Nephron (organoid): Measurements from ENCODE around the gene HNF1B.

Source experiments
- H3K27ac Mint-ChIP-seq, 3 experiments: 2 replicates each; pipeline ENCODE4 v1.8.0; 2020; ENCODE audit warnings: mixed read lengths in 3 of 3, mild to moderate bottlenecking in 2 of 3, moderate library complexity in 1 of 3
- H3K27me3 Mint-ChIP-seq: 2 replicates; pipeline ENCODE4 v1.8.0; 2021; ENCODE audit warnings: low read depth, mild to moderate bottlenecking, moderate library complexity, mixed read lengths
- H3K36me3 Mint-ChIP-seq: 2 replicates; pipeline ENCODE4 v1.8.0; 2020; ENCODE audit warnings: low read depth, mixed read lengths
- H3K4me1 Mint-ChIP-seq: 2 replicates; pipeline ENCODE4 v1.8.0; 2020; ENCODE audit warnings: mixed read lengths
- H3K4me3 Mint-ChIP-seq, 3 experiments: 2 replicates each; pipeline ENCODE4 v1.8.0; 2020; ENCODE audit warnings: mild to moderate bottlenecking in 3 of 3, mixed read lengths in 3 of 3, moderate library complexity in 2 of 3
- H3K9me3 Mint-ChIP-seq: 2 replicates; pipeline ENCODE4 v1.8.0; 2020; ENCODE audit warnings: mixed read lengths
- TF ChIP-seq, protein P1 (sequence below), 3 experiments: fragments of 200-600 bp; sonication (generic); IDR thresholded peaks; one replicate each; pipeline ENCODE4 v1.5.0; 2021; ENCODE audit warnings: antibody characterized with exemption in 3 of 3; ENCODE audit not compliant: unreplicated experiment in 3 of 3

HNF1B gene

DNA sequence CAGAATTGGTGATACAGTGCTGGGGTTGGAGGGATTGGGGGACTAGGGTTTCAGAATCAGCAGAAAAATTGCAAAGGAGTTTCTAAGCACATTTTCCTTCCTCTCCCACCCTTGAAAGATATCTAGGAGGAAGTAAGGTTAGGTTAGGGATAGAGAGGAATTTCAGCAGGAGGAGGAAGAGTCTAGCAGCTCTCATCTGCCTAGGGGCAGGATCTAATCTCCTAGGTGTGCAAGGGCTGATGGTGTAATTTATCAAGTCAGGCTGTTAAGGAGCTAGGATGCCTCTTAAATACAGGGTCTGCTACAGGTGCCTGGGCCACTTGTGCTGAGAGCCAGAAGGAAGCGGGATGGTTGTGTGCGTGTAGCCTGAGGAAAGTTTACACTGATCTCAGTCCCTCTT lies 1.8 kb upstream of the HNF1B start:
- TF ChIP-seq, protein P1, sequence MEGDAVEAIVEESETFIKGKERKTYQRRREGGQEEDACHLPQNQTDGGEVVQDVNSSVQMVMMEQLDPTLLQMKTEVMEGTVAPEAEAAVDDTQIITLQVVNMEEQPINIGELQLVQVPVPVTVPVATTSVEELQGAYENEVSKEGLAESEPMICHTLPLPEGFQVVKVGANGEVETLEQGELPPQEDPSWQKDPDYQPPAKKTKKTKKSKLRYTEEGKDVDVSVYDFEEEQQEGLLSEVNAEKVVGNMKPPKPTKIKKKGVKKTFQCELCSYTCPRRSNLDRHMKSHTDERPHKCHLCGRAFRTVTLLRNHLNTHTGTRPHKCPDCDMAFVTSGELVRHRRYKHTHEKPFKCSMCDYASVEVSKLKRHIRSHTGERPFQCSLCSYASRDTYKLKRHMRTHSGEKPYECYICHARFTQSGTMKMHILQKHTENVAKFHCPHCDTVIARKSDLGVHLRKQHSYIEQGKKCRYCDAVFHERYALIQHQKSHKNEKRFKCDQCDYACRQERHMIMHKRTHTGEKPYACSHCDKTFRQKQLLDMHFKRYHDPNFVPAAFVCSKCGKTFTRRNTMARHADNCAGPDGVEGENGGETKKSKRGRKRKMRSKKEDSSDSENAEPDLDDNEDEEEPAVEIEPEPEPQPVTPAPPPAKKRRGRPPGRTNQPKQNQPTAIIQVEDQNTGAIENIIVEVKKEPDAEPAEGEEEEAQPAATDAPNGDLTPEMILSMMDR (IDR thresholded peaks at IDR 0.05; ENCODE audit: unreplicated experiment in 3 of 3) = no peak
- Mint-ChIP-seq H3K27ac (peak overlapping the region; percentile 2 to 94 (median 27)), H3K36me3 (peaks cover 4% of the 10 kb centered on the region)

DNA sequence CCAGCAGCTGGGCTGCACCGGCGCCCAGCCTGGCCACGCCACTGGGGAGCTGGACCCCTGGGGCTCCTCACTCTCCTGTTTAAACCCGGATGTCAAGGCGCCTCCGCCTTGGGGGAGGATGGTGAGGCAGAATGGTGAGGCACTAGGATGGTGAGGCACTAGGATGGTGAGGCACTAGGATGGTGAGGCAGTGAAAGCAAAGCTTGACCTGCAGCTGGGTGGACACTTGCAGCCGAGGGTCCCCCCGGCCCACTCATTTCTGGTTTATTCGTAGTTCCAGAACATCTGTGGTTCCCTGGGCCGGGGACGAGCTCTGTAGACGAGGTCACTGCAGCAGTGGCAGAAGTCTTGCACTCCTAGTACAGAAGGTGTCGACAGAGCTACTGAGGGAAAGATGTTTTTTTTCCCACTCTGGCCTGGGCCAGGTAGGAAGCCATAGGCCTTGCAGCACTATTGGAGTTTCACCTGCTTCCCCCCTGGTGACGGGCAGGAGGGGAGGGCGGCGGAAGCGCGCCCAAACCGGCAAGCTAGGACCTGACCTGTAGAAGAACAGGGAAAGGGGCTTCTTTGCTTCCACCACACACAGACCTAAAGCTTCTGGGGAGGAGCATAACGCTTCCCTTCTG lies 1.1 kb upstream of the HNF1B start:
- H3K9me3 Mint-ChIP-seq = no peaks in the 10 kb centered on the region
- H3K4me1 Mint-ChIP-seq = peaks cover 10% of the 10 kb centered on the region
- H3K27me3 Mint-ChIP-seq = peaks cover 95% of the 10 kb centered on the region
- H3K4me3 Mint-ChIP-seq = peak overlapping the region; percentile 85 to 97 (median 92)
- peaks cover 4% of the 10 kb centered on the region for H3K36me3 Mint-ChIP-seq
- TF ChIP-seq, protein P1 (IDR thresholded peaks at IDR 0.05; ENCODE audit: unreplicated experiment in 3 of 3) = no peak
- H3K27ac Mint-ChIP-seq = peak overlapping the region; percentile 2 to 94 (median 90)

More for the DNA sequence above, 1.8 kb upstream of the HNF1B start:
- peak overlapping the region; percentile 85 to 97 (median 92) for H3K4me3 Mint-ChIP-seq
- peaks cover 10% of the 10 kb centered on the region for H3K4me1 Mint-ChIP-seq
- H3K9me3 Mint-ChIP-seq = no peaks in the 10 kb centered on the region
- peaks cover 93% of the 10 kb centered on the region for H3K27me3 Mint-ChIP-seq

DNA sequence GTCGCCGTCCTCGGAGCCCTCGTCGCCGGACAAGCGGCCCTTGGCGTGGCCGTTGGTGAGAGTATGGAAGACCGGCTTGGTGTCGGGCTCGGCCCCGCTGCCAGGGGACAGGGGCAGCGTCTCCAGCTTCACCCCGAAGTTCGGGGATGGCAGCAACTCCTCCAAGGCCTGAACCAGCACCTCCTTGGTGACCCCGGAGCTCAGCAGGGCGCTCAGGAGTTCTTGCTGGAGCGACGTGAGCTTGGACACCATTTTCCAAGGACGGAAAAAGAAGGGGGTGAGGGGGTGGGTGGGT lies 279 bp downstream of the HNF1B start:
- Mint-ChIP-seq H3K4me1 (peaks cover 10% of the 10 kb centered on the region), H3K27ac (peak overlapping the region; percentile 90 to 97 (median 94))
- TF ChIP-seq, protein P1 (IDR thresholded peaks at IDR 0.05; ENCODE audit: unreplicated experiment in 3 of 3) = no peak

DNA sequence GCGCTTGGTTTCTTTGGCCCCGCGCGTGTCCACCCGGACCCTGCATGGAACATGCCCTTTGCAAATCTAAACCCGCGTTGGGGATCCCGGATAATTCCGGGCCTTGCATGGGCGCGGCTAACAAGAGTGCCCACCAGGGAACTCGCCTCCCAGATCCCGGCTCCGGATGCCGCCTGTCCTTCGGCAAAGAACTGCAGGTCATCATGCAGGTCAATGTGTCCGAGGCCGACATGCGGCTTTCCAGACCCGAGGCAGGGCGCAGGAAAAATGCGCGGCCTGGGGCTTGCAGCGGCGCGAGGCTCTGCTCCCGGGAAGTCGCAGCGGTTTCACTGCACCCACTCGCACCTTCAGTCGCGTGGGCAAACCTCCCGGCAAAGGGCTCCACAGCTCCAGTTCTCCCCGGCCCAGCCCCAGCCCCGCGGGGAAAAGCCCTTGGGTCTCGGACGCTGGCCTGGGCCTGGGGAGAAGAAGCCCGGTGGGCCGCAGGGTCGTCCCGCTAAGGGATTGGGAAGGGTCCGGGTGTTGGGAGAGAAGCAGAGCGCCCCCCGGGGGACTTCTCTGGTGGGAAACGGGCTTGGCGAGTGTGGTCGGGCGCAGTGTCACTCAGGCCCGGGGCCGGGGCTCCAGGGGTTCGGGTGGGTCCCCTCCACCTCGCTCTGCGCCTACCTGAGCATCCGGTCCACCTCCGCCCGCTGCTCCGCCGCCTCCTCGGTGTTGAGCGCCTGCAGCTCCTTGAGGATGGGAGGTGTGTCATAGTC lies 805 bp downstream of the HNF1B start:
- Mint-ChIP-seq H3K27me3 (peaks cover 100% of the 10 kb centered on the region), H3K4me3 (peak overlapping the region; percentile 85 to 97 (median 92)), H3K27ac (peak overlapping the region; percentile 90 to 97 (median 94)), H3K4me1 (peaks cover 10% of the 10 kb centered on the region), H3K36me3 (peaks cover 9% of the 10 kb centered on the region), H3K9me3 (no peaks in the 10 kb centered on the region)
- TF ChIP-seq, protein P1 (IDR thresholded peaks at IDR 0.05; ENCODE audit: unreplicated experiment in 3 of 3) = no peak

More for the DNA sequence above, 279 bp downstream of the HNF1B start:
- Mint-ChIP-seq H3K9me3 (no peaks in the 10 kb centered on the region), H3K4me3 (peak overlapping the region; percentile 85 to 97 (median 92)), H3K27me3 (peaks cover 97% of the 10 kb centered on the region), H3K36me3 (peaks cover 4% of the 10 kb centered on the region)

DNA sequence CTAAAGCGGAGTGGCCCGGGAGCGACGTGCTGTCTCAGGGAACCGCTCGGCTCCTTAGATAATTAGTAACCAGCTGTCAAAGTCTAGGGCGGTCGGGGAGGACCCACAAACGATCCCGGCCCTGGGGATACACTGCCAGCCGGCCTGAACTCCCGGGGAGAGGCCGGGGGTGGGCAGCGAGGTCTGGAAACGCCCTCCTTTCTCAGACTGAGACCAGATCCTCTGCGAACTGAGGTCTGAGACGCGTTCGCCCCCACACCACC lies 1.3 kb downstream of the HNF1B start:
- peak overlapping the region; percentile 74 to 94 (median 78) for H3K27ac Mint-ChIP-seq
- TF ChIP-seq, protein P1 (IDR thresholded peaks at IDR 0.05; ENCODE audit: unreplicated experiment in 3 of 3) = no peak
- H3K27me3 Mint-ChIP-seq = peaks cover 100% of the 10 kb centered on the region
- H3K36me3 Mint-ChIP-seq = peaks cover 10% of the 10 kb centered on the region
- H3K4me1 Mint-ChIP-seq = peaks cover 10% of the 10 kb centered on the region
- peak overlapping the region; percentile 83 to 97 (median 92) for H3K4me3 Mint-ChIP-seq
- no peaks in the 10 kb centered on the region for H3K9me3 Mint-ChIP-seq
